ENCODE results near the gene ZC3H15.
"Not testable (repeated sequence)": the region's sequence is repeated elsewhere in the genome, so short reads cannot be mapped to it uniquely, and the experiment has no call there.

ZC3H15 gene

GRCh38 chr2:186493564-186494085 is 7.6 kb downstream of the ZC3H15 start:
- no peak for DNase-seq (ENCODE audit: low read depth in 2 of 2)

GRCh38 chr2:186496401-186496800 is 10.3 kb downstream of the ZC3H15 start:
- DNase-seq (ENCODE audit: low read depth in 2 of 2): no peak

- no peak for DNase-seq (ENCODE audit: low read depth in 2 of 2)
Measured at GRCh38 chr2:186497928-186498327, 11.9 kb downstream of the ZC3H15 start.

GRCh38 chr2:186498834-186499233 is 12.8 kb downstream of the ZC3H15 start:
- DNase-seq (ENCODE audit: low read depth in 2 of 2): no peak

GRCh38 chr2:186503827-186504606 is 18.0 kb downstream of the ZC3H15 start:
- no peak for DNase-seq (ENCODE audit: low read depth in 2 of 2)

- no peak for DNase-seq (ENCODE audit: low read depth in 2 of 2)
Measured at GRCh38 chr2:186508263-186508662, 22.2 kb downstream of the ZC3H15 start.

GRCh38 chr2:186515376-186515775 is 29.3 kb downstream of the ZC3H15 start:
- DNase-seq (ENCODE audit: low read depth in 2 of 2): no peak

- no peak for DNase-seq (ENCODE audit: low read depth in 2 of 2)
Measured at GRCh38 chr2:186516396-186516795, 30.3 kb downstream of the ZC3H15 start.

- DNase-seq (ENCODE audit: low read depth in 2 of 2): no peak
Measured at GRCh38 chr2:186517090-186517489, 31.0 kb downstream of the ZC3H15 start.

GRCh38 chr2:186518291-186518690 is 32.2 kb downstream of the ZC3H15 start:
- DNase-seq (ENCODE audit: low read depth in 2 of 2): no peak

- DNase-seq (ENCODE audit: low read depth in 2 of 2): no peak
Measured at GRCh38 chr2:186518945-186519344, 32.9 kb downstream of the ZC3H15 start.

- DNase-seq (ENCODE audit: low read depth in 2 of 2): not testable (repeated sequence)
Measured at GRCh38 chr2:186521570-186522153, 35.6 kb downstream of the ZC3H15 start.

- no peak for DNase-seq (ENCODE audit: low read depth in 2 of 2)
Measured at GRCh38 chr2:186522450-186522849, 36.4 kb downstream of the ZC3H15 start.

- DNase-seq (ENCODE audit: low read depth in 2 of 2): no peak
Measured at GRCh38 chr2:186523791-186524190, 37.7 kb downstream of the ZC3H15 start.

GRCh38 chr2:186526281-186526680 is 40.2 kb downstream of the ZC3H15 start:
- DNase-seq (ENCODE audit: low read depth in 2 of 2): no peak

GRCh38 chr2:186530314-186530713 is 44.3 kb downstream of the ZC3H15 start:
- no peak for DNase-seq (ENCODE audit: low read depth in 2 of 2)

GRCh38 chr2:186531257-186531775 is 45.3 kb downstream of the ZC3H15 start:
- no peak for DNase-seq (ENCODE audit: low read depth in 2 of 2)

- DNase-seq (ENCODE audit: low read depth in 2 of 2): no peak
Measured at GRCh38 chr2:186532891-186533290, 46.8 kb downstream of the ZC3H15 start.

GRCh38 chr2:186533717-186534116 is 47.7 kb downstream of the ZC3H15 start:
- no peak for DNase-seq (ENCODE audit: low read depth in 2 of 2)

GRCh38 chr2:186534406-186534805 is 48.3 kb downstream of the ZC3H15 start:
- no peak for DNase-seq (ENCODE audit: low read depth in 2 of 2)

GRCh38 chr2:186535861-186536260 is 49.8 kb downstream of the ZC3H15 start:
- DNase-seq (ENCODE audit: low read depth in 2 of 2): no peak

- no peak for DNase-seq (ENCODE audit: low read depth in 2 of 2)
Measured at GRCh38 chr2:186537019-186537418, 51.0 kb downstream of the ZC3H15 start.

GRCh38 chr2:186540941-186541340 is 54.9 kb downstream of the ZC3H15 start:
- no peak for DNase-seq (ENCODE audit: low read depth in 2 of 2)
